ENCODE results near the gene IFRD1.

IFRD1 gene

GRCh38 chr7:112439476-112439875 lies 10.8 kb upstream of the IFRD1 start:
- no peaks in the 10 kb centered on the region for H3K36me3 ChIP-seq (ENCODE audit: control insufficient read depth in 4 of 4, insufficient read depth in 4 of 4, low read length in 3 of 4)
- no peak for DNase-seq
- CTCF ChIA-PET, result no interaction called here
- no peak overlapping the region for H3K27ac ChIP-seq (ENCODE audit: insufficient read depth in 1 of 2, low read depth in 1 of 2, low read length in 2 of 2, poor library complexity in 1 of 2, severe bottlenecking in 2 of 2)
- H3K4me3 ChIP-seq (ENCODE audit: control insufficient read depth in 1 of 7, extremely low read depth in 1 of 7, insufficient read depth in 4 of 7, low read depth in 2 of 7, low read length in 6 of 7), result no peak overlapping the region
- 100% methylated on average over 1 of the region's 1 CpG for WGBS (ENCODE audit: insufficient coverage)
- no peaks in the 10 kb centered on the region for H3K9me3 ChIP-seq (ENCODE audit: control extremely low read depth in 1 of 5, control insufficient read depth in 4 of 5, insufficient read depth in 2 of 5, low read depth in 1 of 5, low read length in 4 of 5)
- no peaks in the 10 kb centered on the region for H3K4me1 ChIP-seq (ENCODE audit: control extremely low read depth in 1 of 4, control insufficient read depth in 4 of 4, insufficient read depth in 4 of 4, low read length in 3 of 4)
- POLR2A ChIA-PET, result no interaction called here
- H3K27me3 ChIP-seq (replicated peaks in 2 of 5; ENCODE audit: control insufficient read depth in 4 of 5, insufficient read depth in 5 of 5, low read length in 4 of 5), result no peaks in the 10 kb centered on the region

DNA sequence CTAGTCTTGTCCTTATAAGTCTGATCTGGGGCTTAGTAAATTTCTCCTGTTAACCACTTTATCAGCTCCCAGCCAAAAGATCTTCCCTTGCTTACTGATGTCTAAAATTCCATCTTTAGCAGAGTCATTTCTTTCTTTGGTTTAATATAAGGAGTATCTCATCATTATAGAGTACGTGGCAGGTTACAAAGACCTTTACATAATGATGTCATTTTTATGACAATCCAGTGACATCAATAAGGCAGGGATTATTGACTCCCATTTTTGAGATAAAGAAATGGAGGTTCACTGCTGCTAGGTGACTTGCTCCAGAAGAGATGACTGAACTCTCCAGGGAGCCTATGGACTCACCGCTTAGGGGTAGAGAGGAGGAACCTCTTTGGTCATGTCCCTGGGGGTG lies 8.1 kb upstream of the IFRD1 start:
- WGBS (ENCODE audit: insufficient coverage), result 88% methylated on average over 1 of the region's 2 CpGs
- POLR2A ChIA-PET, result no interaction called here
- Histone ChIP-seq H3K9me3 (ENCODE audit: control extremely low read depth in 1 of 5, control insufficient read depth in 4 of 5, insufficient read depth in 2 of 5, low read depth in 1 of 5, low read length in 4 of 5) (no peaks in the 10 kb centered on the region), H3K4me1 (ENCODE audit: control extremely low read depth in 1 of 4, control insufficient read depth in 4 of 4, insufficient read depth in 4 of 4, low read length in 3 of 4) (peaks cover 0 to 3% (median 0%) of the 10 kb centered on the region in 4 experiments), H3K27me3 (replicated peaks in 2 of 5; ENCODE audit: control insufficient read depth in 4 of 5, insufficient read depth in 5 of 5, low read length in 4 of 5) (no peaks in the 10 kb centered on the region), H3K36me3 (ENCODE audit: control insufficient read depth in 4 of 4, insufficient read depth in 4 of 4, low read length in 3 of 4) (no peaks in the 10 kb centered on the region), H3K27ac (ENCODE audit: insufficient read depth in 1 of 2, low read depth in 1 of 2, low read length in 2 of 2, poor library complexity in 1 of 2, severe bottlenecking in 2 of 2) (no peak overlapping the region), H3K4me3 (ENCODE audit: control insufficient read depth in 1 of 7, extremely low read depth in 1 of 7, insufficient read depth in 4 of 7, low read depth in 2 of 7, low read length in 6 of 7) (no peak overlapping the region)
- no peak for DNase-seq
- CTCF ChIA-PET, result interaction anchor here (1.2 to 1.4 kb wide), 3 partner anchors 11 to 16 kb away, joined by 3 to 5 read pairs (median 3); no protein-coding TSS in a partner anchor

GRCh38 chr7:112444505-112444904 lies 5.8 kb upstream of the IFRD1 start:
- POLR2A ChIA-PET, result no interaction called here
- DNase-seq, result peak in 1 of 3 donors; percentile 21
- Histone ChIP-seq H3K36me3 (ENCODE audit: control insufficient read depth in 4 of 4, insufficient read depth in 4 of 4, low read length in 3 of 4) (no peaks in the 10 kb centered on the region), H3K4me1 (ENCODE audit: control extremely low read depth in 1 of 4, control insufficient read depth in 4 of 4, insufficient read depth in 4 of 4, low read length in 3 of 4) (peaks cover 2 to 4% (median 3%) of the 10 kb centered on the region in 4 experiments), H3K9me3 (ENCODE audit: control extremely low read depth in 1 of 5, control insufficient read depth in 4 of 5, insufficient read depth in 2 of 5, low read depth in 1 of 5, low read length in 4 of 5) (no peaks in the 10 kb centered on the region), H3K27me3 (replicated peaks in 2 of 5; ENCODE audit: control insufficient read depth in 4 of 5, insufficient read depth in 5 of 5, low read length in 4 of 5) (no peaks in the 10 kb centered on the region), H3K4me3 (ENCODE audit: control insufficient read depth in 1 of 7, extremely low read depth in 1 of 7, insufficient read depth in 4 of 7, low read depth in 2 of 7, low read length in 6 of 7) (no peak overlapping the region), H3K27ac (ENCODE audit: insufficient read depth in 1 of 2, low read depth in 1 of 2, low read length in 2 of 2, poor library complexity in 1 of 2, severe bottlenecking in 2 of 2) (no peak overlapping the region)
- CTCF ChIA-PET, result no interaction called here
- WGBS (ENCODE audit: insufficient coverage), result 100% methylated on average over 1 of the region's 3 CpGs

DNA sequence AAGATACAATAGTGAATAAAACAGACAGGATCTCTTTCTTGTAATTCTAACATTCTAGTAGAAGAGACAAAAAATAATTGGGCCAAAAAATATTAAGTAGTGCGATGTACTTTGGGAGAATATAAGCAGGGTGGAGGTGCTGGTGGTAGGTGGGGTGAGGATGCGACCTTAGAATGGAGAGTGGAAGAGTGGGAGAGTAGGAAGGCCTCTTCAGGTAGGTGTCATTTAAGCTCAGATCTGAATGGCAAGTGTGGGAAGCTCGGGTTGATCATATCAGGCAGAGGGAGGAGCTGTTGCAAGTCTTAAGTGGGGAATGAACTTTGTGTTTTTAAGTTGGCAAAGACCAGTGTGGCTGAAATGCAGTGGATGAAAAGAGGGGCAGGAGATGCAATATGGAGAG lies 3.8 kb upstream of the IFRD1 start:
- H3K4me3 ChIP-seq (ENCODE audit: control insufficient read depth in 1 of 7, extremely low read depth in 1 of 7, insufficient read depth in 4 of 7, low read depth in 2 of 7, low read length in 6 of 7), result no peak overlapping the region
- ChIA-PET POLR2A (no interaction called here), CTCF (interaction anchor here (1.0 to 1.1 kb wide), 2 partner anchors 13 to 594 kb away, joined by 3 to 4 read pairs; no protein-coding TSS in a partner anchor)
- no peaks in the 10 kb centered on the region for H3K36me3 ChIP-seq (ENCODE audit: control insufficient read depth in 4 of 4, insufficient read depth in 4 of 4, low read length in 3 of 4)
- 84% methylated on average over 3 of the region's 3 CpGs for WGBS (ENCODE audit: insufficient coverage)
- no peak overlapping the region for H3K27ac ChIP-seq (ENCODE audit: insufficient read depth in 1 of 2, low read depth in 1 of 2, low read length in 2 of 2, poor library complexity in 1 of 2, severe bottlenecking in 2 of 2)
- H3K27me3 ChIP-seq (replicated peaks in 2 of 5; ENCODE audit: control insufficient read depth in 4 of 5, insufficient read depth in 5 of 5, low read length in 4 of 5), result no peaks in the 10 kb centered on the region
- no peak for DNase-seq
- peaks cover 5 to 11% (median 9%) of the 10 kb centered on the region in 4 experiments for H3K4me1 ChIP-seq (ENCODE audit: control extremely low read depth in 1 of 4, control insufficient read depth in 4 of 4, insufficient read depth in 4 of 4, low read length in 3 of 4)
- no peaks in the 10 kb centered on the region for H3K9me3 ChIP-seq (ENCODE audit: control extremely low read depth in 1 of 5, control insufficient read depth in 4 of 5, insufficient read depth in 2 of 5, low read depth in 1 of 5, low read length in 4 of 5)

GRCh38 chr7:112447406-112447805 lies 2.9 kb upstream of the IFRD1 start:
- WGBS (ENCODE audit: insufficient coverage), result no CpG with 5 or more reads among the region's 3 CpGs
- Histone ChIP-seq H3K4me3 (ENCODE audit: control insufficient read depth in 1 of 7, extremely low read depth in 1 of 7, insufficient read depth in 4 of 7, low read depth in 2 of 7, low read length in 6 of 7) (no peak overlapping the region), H3K9me3 (ENCODE audit: control extremely low read depth in 1 of 5, control insufficient read depth in 4 of 5, insufficient read depth in 2 of 5, low read depth in 1 of 5, low read length in 4 of 5) (no peaks in the 10 kb centered on the region), H3K4me1 (ENCODE audit: control extremely low read depth in 1 of 4, control insufficient read depth in 4 of 4, insufficient read depth in 4 of 4, low read length in 3 of 4) (peaks cover 14 to 21% (median 17%) of the 10 kb centered on the region in 4 experiments), H3K27me3 (replicated peaks in 2 of 5; ENCODE audit: control insufficient read depth in 4 of 5, insufficient read depth in 5 of 5, low read length in 4 of 5) (no peaks in the 10 kb centered on the region), H3K36me3 (ENCODE audit: control insufficient read depth in 4 of 4, insufficient read depth in 4 of 4, low read length in 3 of 4) (no peaks in the 10 kb centered on the region), H3K27ac (ENCODE audit: insufficient read depth in 1 of 2, low read depth in 1 of 2, low read length in 2 of 2, poor library complexity in 1 of 2, severe bottlenecking in 2 of 2) (no peak overlapping the region)
- CTCF ChIA-PET, result interaction anchor here (1.0 to 2.0 kb wide), 3 partner anchors 10 to 595 kb away, joined by 3 to 6 read pairs (median 3); no protein-coding TSS in a partner anchor
- no peak for DNase-seq
- POLR2A ChIA-PET, result no interaction called here

DNA sequence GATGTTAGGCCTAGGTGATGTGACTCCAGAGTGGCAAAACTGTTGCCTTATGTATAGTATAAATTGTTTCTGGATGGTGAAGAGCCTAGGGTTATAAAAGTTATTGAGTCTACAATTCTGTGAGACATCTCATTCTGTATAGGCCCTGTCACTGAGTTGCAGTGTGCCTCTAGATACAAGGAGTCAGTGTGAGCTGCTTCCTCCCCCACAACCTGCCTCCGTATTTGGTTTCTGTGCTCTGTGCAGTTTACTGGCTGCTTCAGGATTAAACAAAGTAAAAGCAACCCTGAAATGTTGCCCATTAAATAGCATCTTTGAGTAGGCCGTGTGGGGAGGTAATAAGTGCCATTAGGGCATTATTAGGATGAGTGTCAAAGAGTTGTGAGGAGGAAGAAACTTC lies 1.9 kb upstream of the IFRD1 start:
- POLR2A ChIA-PET, result no interaction called here
- Histone ChIP-seq H3K27ac (ENCODE audit: insufficient read depth in 1 of 2, low read depth in 1 of 2, low read length in 2 of 2, poor library complexity in 1 of 2, severe bottlenecking in 2 of 2) (no peak overlapping the region), H3K4me3 (ENCODE audit: control insufficient read depth in 1 of 7, extremely low read depth in 1 of 7, insufficient read depth in 4 of 7, low read depth in 2 of 7, low read length in 6 of 7) (no peak overlapping the region)

GRCh38 chr7:112448891-112449290 lies 1.4 kb upstream of the IFRD1 start:
- no peaks in the 10 kb centered on the region for H3K27me3 ChIP-seq (replicated peaks in 2 of 5; ENCODE audit: control insufficient read depth in 4 of 5, insufficient read depth in 5 of 5, low read length in 4 of 5)
- H3K4me3 ChIP-seq (ENCODE audit: control insufficient read depth in 1 of 7, extremely low read depth in 1 of 7, insufficient read depth in 4 of 7, low read depth in 2 of 7, low read length in 6 of 7), result no peak overlapping the region
- DNase-seq, result no peak
- POLR2A ChIA-PET, result interaction anchor here (0.7 kb wide), 2 partner anchors 14 to 27 kb away, joined by 3 to 5 read pairs; no protein-coding TSS in a partner anchor
- H3K4me1 ChIP-seq (ENCODE audit: control extremely low read depth in 1 of 4, control insufficient read depth in 4 of 4, insufficient read depth in 4 of 4, low read length in 3 of 4), result peaks cover 14 to 30% (median 23%) of the 10 kb centered on the region in 4 experiments
- H3K9me3 ChIP-seq (ENCODE audit: control extremely low read depth in 1 of 5, control insufficient read depth in 4 of 5, insufficient read depth in 2 of 5, low read depth in 1 of 5, low read length in 4 of 5), result no peaks in the 10 kb centered on the region
- no peak overlapping the region for H3K27ac ChIP-seq (ENCODE audit: insufficient read depth in 1 of 2, low read depth in 1 of 2, low read length in 2 of 2, poor library complexity in 1 of 2, severe bottlenecking in 2 of 2)
- WGBS (ENCODE audit: insufficient coverage), result 81% methylated on average over 3 of the region's 3 CpGs
- CTCF ChIA-PET, result interaction anchor here (0.8 to 5.1 kb wide), 3 partner anchors 11 to 22 kb away, joined by 3 to 32 read pairs (median 6); no protein-coding TSS in a partner anchor
- H3K36me3 ChIP-seq (ENCODE audit: control insufficient read depth in 4 of 4, insufficient read depth in 4 of 4, low read length in 3 of 4), result no peaks in the 10 kb centered on the region

More for the DNA sequence above, 1.9 kb upstream of the IFRD1 start:
- no peaks in the 10 kb centered on the region for H3K27me3 ChIP-seq (replicated peaks in 2 of 5; ENCODE audit: control insufficient read depth in 4 of 5, insufficient read depth in 5 of 5, low read length in 4 of 5)
- H3K4me1 ChIP-seq (ENCODE audit: control extremely low read depth in 1 of 4, control insufficient read depth in 4 of 4, insufficient read depth in 4 of 4, low read length in 3 of 4), result peaks cover 14 to 30% (median 22%) of the 10 kb centered on the region in 4 experiments
- no peaks in the 10 kb centered on the region for H3K9me3 ChIP-seq (ENCODE audit: control extremely low read depth in 1 of 5, control insufficient read depth in 4 of 5, insufficient read depth in 2 of 5, low read depth in 1 of 5, low read length in 4 of 5)
- no peak for DNase-seq
- CTCF ChIA-PET, result interaction anchor here (2.0 to 5.1 kb wide), 2 partner anchors 11 to 12 kb away, joined by 6 to 32 read pairs; no protein-coding TSS in a partner anchor
- no peaks in the 10 kb centered on the region for H3K36me3 ChIP-seq (ENCODE audit: control insufficient read depth in 4 of 4, insufficient read depth in 4 of 4, low read length in 3 of 4)
- WGBS (ENCODE audit: insufficient coverage), result 100% methylated on average over 2 of the region's 2 CpGs
